Mesothelial cell of epicardium (in vitro differentiated cells): ENCODE results near the gene CC2D2B. TPM values are rescaled to one million over a fixed set of nuclear protein-coding genes. Genes with fewer than 3 reads are reported as not detected.

Source experiments
- DNase-seq, 2 experiments: peaks; one replicate each; pipeline ENCODE4 v3.0.0; 2021; ENCODE audit warnings: low spot score in 2 of 2; ENCODE audit not compliant: unreplicated experiment in 2 of 2
- H3K27ac Mint-ChIP-seq: 2 replicates; pipeline ENCODE4 v1.8.0; 2021; ENCODE audit warnings: mixed read lengths
- H3K27me3 Mint-ChIP-seq: 2 replicates; pipeline ENCODE4 v1.8.0; 2021; ENCODE audit warnings: low read depth, mixed read lengths
- H3K36me3 Mint-ChIP-seq: 2 replicates; pipeline ENCODE4 v1.8.0; 2021; ENCODE audit warnings: mixed read lengths
- H3K4me1 Mint-ChIP-seq: 2 replicates; pipeline ENCODE4 v1.8.0; 2021; ENCODE audit warnings: mixed read lengths
- H3K4me3 Mint-ChIP-seq: 2 replicates; pipeline ENCODE4 v1.8.0; 2021; ENCODE audit warnings: mild to moderate bottlenecking, moderate library complexity, mixed read lengths
- H3K9me3 Mint-ChIP-seq: 2 replicates; pipeline ENCODE4 v1.8.0; 2021; ENCODE audit warnings: mixed read lengths
- CTCF ChIP-seq: fragments of 200-600 bp; sonication (generic); IDR thresholded peaks from one replicate; pipeline ENCODE4 v1.5.0; 2021; ENCODE audit warnings: antibody characterized with exemption; ENCODE audit not compliant: unreplicated experiment
- microRNA-seq: library from miRNA; unstranded; fragments of <30 nt; microRNA quantifications from one replicate; pipeline ENCODE4 v1.2.0, GENCODE V29; 2021; ENCODE audit warnings: inconsistent platforms, mixed read lengths
- total RNA-seq: library from RNA; stranded (reverse); gene quantifications from 3 replicates; pipeline ENCODE4 v1.2.1, GENCODE V29; 2021

CC2D2B gene
- total RNA-seq, 1 donor from 2014 or later: 0.78 TPM

- Mint-ChIP-seq H3K27me3 (peaks cover 12% of the 10 kb centered on the region), H3K4me3 (no peak overlapping the region), H3K27ac (no peak overlapping the region), H3K36me3 (no peaks in the 10 kb centered on the region), H3K9me3 (no peaks in the 10 kb centered on the region), H3K4me1 (no peaks in the 10 kb centered on the region)
- TF ChIP-seq CTCF: no peak
- DNase-seq: no peak
These were observed 174.4 kb downstream of the CC2D2B start for GRCh38 chr10:96082153-96082552.

Small RNAs within 50 kb of the gene (microRNA-seq; reads per million reads assigned to microRNA genes)
- not detected for gene MIR3157

Other genes starting within 250 kb of the CC2D2B start
- gene TCTN3, start 214.0 kb upstream of the CC2D2B start, total RNA-seq: 44.4 to 49.7 TPM (median 45.7 TPM) in 3 replicates
- 1.1 to 1.5 TPM (median 1.2 TPM) in 3 replicates for gene ENTPD1, start 151.8 kb upstream of the CC2D2B start, total RNA-seq
- 24.9 to 26.4 TPM (median 25.1 TPM) in 3 replicates for gene CCNJ, start 135.6 kb downstream of the CC2D2B start, total RNA-seq
- gene ZNF518A, start 222.3 kb downstream of the CC2D2B start, total RNA-seq: 40.7 to 41.3 TPM (median 41.0 TPM) in 3 replicates